Endothelial cell of umbilical vein (primary cell): ENCODE data around the gene CERK. TPM values are rescaled to one million over a fixed set of nuclear protein-coding genes. Genes with fewer than 3 reads are reported as not detected.

ENCODE experiments used
- BruUV-seq: library from RNA; stranded (reverse); fragments of 400-500 nt; replicated peaks from 2 replicates; lab custom pipeline; 2021; lab: Mats Ljungman, UMichigan
- CTCF ChIA-PET: fragments of 300-600, 350-600 bp; sonication (Branson Sonifier 250); formaldehyde crosslinking; loops from one replicate; lab custom pipeline; 2021; ENCODE audit warnings: antibody characterized with exemption, inconsistent platforms; lab: Charles Lee
- POLR2A ChIA-PET: fragments of 300-600, 350-600 bp; sonication (Branson Sonifier 250); formaldehyde crosslinking; loops from one replicate; lab custom pipeline; 2021; ENCODE audit warnings: antibody characterized with exemption, inconsistent platforms; lab: Charles Lee
- DNase-seq: peaks from one replicate; pipeline ENCODE4 v3.0.0-alpha.2; 2011; ENCODE audit warnings: low read depth, low spot score
- FAIRE-seq: peaks from 2 replicates; lab custom pipeline; 2011; peaks lifted over from hg19 to GRCh38; lab: Jason Lieb, UNC
- H2AFZ ChIP-seq: 2 replicates; pipeline ENCODE4 v1.6.0; 2012; ENCODE audit warnings: low read depth, low read length, control low read depth, inconsistent platforms
- H3K27ac ChIP-seq: 2 replicates; pipeline ENCODE4 v1.5.1; 2011; ENCODE audit warnings: low read depth, mild to moderate bottlenecking, control low read depth, low read length, moderate library complexity; ENCODE audit not compliant: insufficient read depth
- H3K27me3 ChIP-seq, 2 experiments: 2 replicates each; pipeline versions ENCODE4 v1.6.0 to v1.6.1; 2011; ENCODE audit warnings: low read length in 2 of 2, mixed read lengths in 1 of 2; ENCODE audit not compliant: control insufficient read depth in 2 of 2, insufficient read depth in 2 of 2
- H3K36me3 ChIP-seq, 2 experiments: 2 replicates in 1 of 2; 3 replicates in 1 of 2; pipeline ENCODE4 v1.5.1; 2011; ENCODE audit warnings: low read length in 2 of 2, mild to moderate bottlenecking in 1 of 2, moderate library complexity in 1 of 2; ENCODE audit not compliant: control insufficient read depth in 2 of 2, insufficient read depth in 2 of 2; ENCODE audit errors: extremely low read depth in 1 of 2
- H3K4me1 ChIP-seq: 3 replicates; pipeline ENCODE4 v1.5.1; 2011; ENCODE audit warnings: mild to moderate bottlenecking, low read length; ENCODE audit not compliant: control insufficient read depth, insufficient read depth; ENCODE audit errors: extremely low read depth
- H3K4me2 ChIP-seq: 2 replicates; pipeline ENCODE4 v1.6.1; 2011; ENCODE audit warnings: low read length, control low read depth, mixed read lengths; ENCODE audit not compliant: insufficient read depth
- H3K4me3 ChIP-seq, 3 experiments: fragments of 200-600 bp in 1 of 3; sonication (generic), shearing (Covaris generic) in 1 of 3; replicated peaks in 1 of 3; 2 replicates each; pipeline ENCODE4 v1.5.1; 2011 to 2016; ENCODE audit warnings: control low read depth in 3 of 3, low read length in 3 of 3, mild to moderate bottlenecking in 2 of 3, inconsistent platforms in 1 of 3, low read depth in 1 of 3, moderate library complexity in 1 of 3; ENCODE audit not compliant: insufficient read depth in 1 of 3
- H3K79me2 ChIP-seq: 2 replicates; pipeline ENCODE4 v1.6.0; 2012; ENCODE audit warnings: low read length, inconsistent platforms; ENCODE audit not compliant: control insufficient read depth, insufficient read depth
- H3K9ac ChIP-seq: replicated peaks from 2 replicates; pipeline ENCODE3; 2011; ENCODE audit warnings: low read length, control low read depth; ENCODE audit not compliant: insufficient read depth; ENCODE audit errors: extremely low read depth
- H3K9me1 ChIP-seq: replicated peaks from 3 replicates; pipeline ENCODE4 v1.6.0; 2011; ENCODE audit warnings: mild to moderate bottlenecking, low read length; ENCODE audit not compliant: control insufficient read depth, insufficient read depth; ENCODE audit errors: extremely low read depth
- H3K9me3 ChIP-seq: replicated peaks from 2 replicates; pipeline ENCODE4 v1.5.1; 2012; ENCODE audit warnings: low read length, inconsistent platforms; ENCODE audit not compliant: control insufficient read depth, insufficient read depth
- H4K20me1 ChIP-seq: replicated peaks from 2 replicates; pipeline ENCODE3; 2011; ENCODE audit warnings: mild to moderate bottlenecking, low read length; ENCODE audit not compliant: control insufficient read depth, insufficient read depth; ENCODE audit errors: extremely low read depth
- CTCF ChIP-seq, 2 donors: IDR thresholded peaks; 1 replicate in 1 of 2; 2 replicates in 1 of 2; pipeline ENCODE4 v1.5.1; 2011; ENCODE audit warnings: low read length in 2 of 2, mild to moderate bottlenecking in 2 of 2, moderate library complexity in 2 of 2, control low read depth in 1 of 2, inconsistent platforms in 1 of 2, low read depth in 1 of 2; ENCODE audit not compliant: insufficient read depth in 1 of 2; ENCODE audit errors: extremely low read depth in 1 of 2
- EZH2 ChIP-seq: IDR thresholded peaks from 2 replicates; pipeline ENCODE4 v1.6.1; 2012; ENCODE audit warnings: borderline replicate concordance, low read depth, mild to moderate bottlenecking, moderate library complexity, low read length, inconsistent platforms; ENCODE audit not compliant: severe bottlenecking
- FOS ChIP-seq: IDR thresholded peaks from 2 replicates; pipeline ENCODE4 v1.6.1; 2011; ENCODE audit warnings: mild to moderate bottlenecking, low read length, moderate library complexity, borderline replicate concordance; ENCODE audit not compliant: insufficient read depth
- GATA2 ChIP-seq: IDR thresholded peaks from 2 replicates; pipeline ENCODE4 v1.7.0; 2011; ENCODE audit warnings: low read depth, mild to moderate bottlenecking, moderate library complexity, mixed read lengths, low read length; ENCODE audit not compliant: insufficient read length, insufficient read depth
- JUN ChIP-seq: IDR thresholded peaks from 2 replicates; pipeline ENCODE4 v1.6.1; 2011; ENCODE audit warnings: borderline replicate concordance, low read depth; ENCODE audit not compliant: insufficient read length, insufficient read depth
- MAX ChIP-seq: IDR thresholded peaks from 2 replicates; pipeline ENCODE4 v1.6.1; 2011; ENCODE audit not compliant: insufficient read depth, insufficient read length
- MYC ChIP-seq: IDR thresholded peaks from one replicate; pipeline ENCODE4 v1.6.1; 2011; ENCODE audit warnings: mild to moderate bottlenecking, low read depth, low read length
- POLR2A ChIP-seq: IDR thresholded peaks from 2 replicates; pipeline ENCODE4 v1.6.1; 2012; ENCODE audit warnings: low read depth, mild to moderate bottlenecking, control low read depth, low read length
- POLR2AphosphoS5 ChIP-seq: IDR thresholded peaks from 2 replicates; pipeline ENCODE4 v1.6.1; 2012; ENCODE audit warnings: low read depth, mild to moderate bottlenecking, control low read depth, low read length, moderate library complexity; ENCODE audit not compliant: insufficient read depth
- dilution Hi-C: fragments of 300-500 bp; cut with MboI; formaldehyde crosslinking; loops from one replicate; pipeline ENCODE4 v1.15.0; 2019; ENCODE audit warnings: low sequenced_read_pairs; ENCODE audit not compliant: extremely low pct_ligation_motif_present
- intact Hi-C: fragments of 100-400 bp; cut with micrococcal nuclease; formaldehyde crosslinking; loops from one replicate; pipeline ENCODE4 v1.10.0; 2022
- polyA plus RNA-seq, 4 experiments: library from polyadenylated mRNA; depleted of rRNA in 3 of 4; stranded (reverse) in 3 of 4; unstranded in 1 of 4; fragments of >200 nt; gene quantifications; 2 replicates each; pipeline versions ENCODE4 v1.2.1 to v1.2.3, GENCODE V29; 2011 to 2012; ENCODE audit warnings: missing spikeins in 1 of 4
- total RNA-seq: library from RNA; stranded (reverse); gene quantifications from 2 replicates; pipeline ENCODE4 v1.2.3, GENCODE V29; 2021

Gene CERK
- total and polyA plus RNA-seq, 2 donors (not counting 3 experiments of a cell fraction or from before 2014, with no cell fraction given): 61.1 to 88.0 TPM

GRCh38 chr22:46640293-46641055 is 97.6 kb downstream of the CERK start:
- H3K27me3 ChIP-seq: no peaks in the 10 kb centered on the region
- H3K9me1 ChIP-seq: no peaks in the 10 kb centered on the region
- no peak overlapping the region for H3K4me2 ChIP-seq
- TF ChIP-seq POLR2AphosphoS5: no peak
- TF ChIP-seq JUN: no peak
- no peak for TF ChIP-seq MAX
- no peak for TF ChIP-seq FOS
- TF ChIP-seq EZH2: no peak
- TF ChIP-seq POLR2A: no peak
- TF ChIP-seq CTCF (IDR thresholded peaks at IDR 0.05; ENCODE audit: extremely low read depth in 1 of 2, insufficient read depth in 1 of 2, low read depth in 1 of 2, low read length in 2 of 2): no peak
- no peak for TF ChIP-seq MYC
- TF ChIP-seq GATA2: no peak
- H3K79me2 ChIP-seq: no peaks in the 10 kb centered on the region
- no peak for FAIRE-seq
- no peak overlapping the region for H3K27ac ChIP-seq
- no peaks in the 10 kb centered on the region for H3K9me3 ChIP-seq
- intact Hi-C loops: no loop called here
- ChIA-PET CTCF (no interaction called here), POLR2A (no interaction called here)
- DNase-seq: no peak
- H3K4me3 ChIP-seq: no peak overlapping the region
- H2AFZ ChIP-seq: no peak overlapping the region
- H3K9ac ChIP-seq: no peak overlapping the region
- no TSS peak for BruUV-seq
- H3K4me1 ChIP-seq: no peaks in the 10 kb centered on the region
- H4K20me1 ChIP-seq: no peaks in the 10 kb centered on the region
- H3K36me3 ChIP-seq: no peaks in the 10 kb centered on the region
- dilution Hi-C loops: no loop called here
